MCF 10A (cell line): ENCODE data around the gene ANKS4B. TPM values are rescaled to one million over a fixed set of nuclear protein-coding genes. Genes with fewer than 3 reads are reported as not detected.

Experiments used
- BruUV-seq: library from RNA; stranded (reverse); fragments of 400-500 nt; replicated peaks from 2 replicates; lab custom pipeline; 2021; lab: Mats Ljungman, UMichigan
- CTCF ChIA-PET: fragments of 300-600 bp; sonication (Branson Sonifier 250); formaldehyde crosslinking; extraction: SDS; loops from one replicate; lab custom pipeline; 2021; ENCODE audit warnings: antibody characterized with exemption, inconsistent platforms; lab: Yijun Ruan, JAX
- POLR2A ChIA-PET: fragments of 300-600, 350-650 bp; sonication (Branson Sonifier 250); formaldehyde crosslinking; extraction: SDS; loops from one replicate; lab custom pipeline; 2020; ENCODE audit warnings: antibody characterized with exemption, inconsistent platforms; lab: Yijun Ruan, JAX
- DNase-seq: peaks from one replicate; pipeline ENCODE4 v3.0.0-alpha.2; 2018; ENCODE audit not compliant: unreplicated experiment
- H3K27ac Mint-ChIP-seq: one replicate; pipeline ENCODE4 v1.8.0; 2022; ENCODE audit warnings: mild to moderate bottlenecking, low read depth, mixed read lengths; ENCODE audit not compliant: unreplicated experiment
- H3K27me3 Mint-ChIP-seq: one replicate; pipeline ENCODE4 v1.8.0; 2022; ENCODE audit warnings: mixed read lengths; ENCODE audit not compliant: insufficient read depth, unreplicated experiment
- H3K36me3 Mint-ChIP-seq: one replicate; pipeline ENCODE4 v1.8.0; 2022; ENCODE audit warnings: mild to moderate bottlenecking, moderate library complexity, mixed read lengths; ENCODE audit not compliant: insufficient read depth, unreplicated experiment
- H3K4me1 Mint-ChIP-seq: one replicate; pipeline ENCODE4 v1.8.0; 2022; ENCODE audit warnings: mixed read lengths; ENCODE audit not compliant: insufficient read depth, unreplicated experiment
- H3K4me3 Mint-ChIP-seq: one replicate; pipeline ENCODE4 v1.8.0; 2022; ENCODE audit warnings: mild to moderate bottlenecking, moderate library complexity, mixed read lengths; ENCODE audit not compliant: unreplicated experiment
- H3K9me3 Mint-ChIP-seq: one replicate; pipeline ENCODE4 v1.8.0; 2022; ENCODE audit warnings: mixed read lengths; ENCODE audit not compliant: unreplicated experiment
- CTCF ChIP-seq: fragments of 200-600 bp; IDR thresholded peaks from one replicate; pipeline ENCODE4 v1.8.0; 2022; ENCODE audit warnings: antibody characterized with exemption, mild to moderate bottlenecking; ENCODE audit not compliant: unreplicated experiment
- intact Hi-C: fragments of 100-400 bp; cut with micrococcal nuclease; formaldehyde crosslinking; loops from 2 replicates; pipeline ENCODE4 v1.14.1; 2022
- total RNA-seq: library from RNA; stranded (reverse); gene quantifications from 2 replicates; pipeline ENCODE4 v1.2.3, GENCODE V29; 2022

The ANKS4B gene
- total RNA-seq, 1 experiment from 2014 or later = not detected

GRCh38 chr16:21264571-21265036 is 31.1 kb downstream of the ANKS4B start:
- ChIA-PET CTCF (interaction anchor here (3.8 kb wide), 1 partner anchor 14 kb away, joined by 23 read pairs; the partner anchor contains the start of gene CRYM), POLR2A (no interaction called here)
- no peak for DNase-seq
- peaks cover 7% of the 10 kb centered on the region for H3K27me3 Mint-ChIP-seq
- H3K27ac Mint-ChIP-seq = no peak overlapping the region
- H3K4me1 Mint-ChIP-seq = peaks cover 6% of the 10 kb centered on the region
- no peak overlapping the region for H3K4me3 Mint-ChIP-seq
- BruUV-seq = no TSS peak
- H3K9me3 Mint-ChIP-seq = no peaks in the 10 kb centered on the region
- TF ChIP-seq CTCF = no peak
- intact Hi-C loops = no loop called here
- H3K36me3 Mint-ChIP-seq = no peaks in the 10 kb centered on the region

GRCh38 chr16:21265104-21265837 is 31.8 kb downstream of the ANKS4B start:
- BruUV-seq = no TSS peak
- ChIA-PET POLR2A (no interaction called here), CTCF (interaction anchor here (3.8 kb wide), 1 partner anchor 13 kb away, joined by 23 read pairs; the partner anchor contains the start of gene CRYM)
- peak; percentile 9 for DNase-seq
- H3K27me3 Mint-ChIP-seq = peaks cover 9% of the 10 kb centered on the region
- intact Hi-C loops = no loop called here
- H3K4me1 Mint-ChIP-seq = peaks cover 6% of the 10 kb centered on the region
- no peak overlapping the region for H3K27ac Mint-ChIP-seq
- no peaks in the 10 kb centered on the region for H3K36me3 Mint-ChIP-seq
- H3K9me3 Mint-ChIP-seq = no peaks in the 10 kb centered on the region
- TF ChIP-seq CTCF = no peak
- no peak overlapping the region for H3K4me3 Mint-ChIP-seq

GRCh38 chr16:21267298-21267697 is 33.8 kb downstream of the ANKS4B start:
- intact Hi-C loops = no loop called here
- CTCF ChIA-PET = interaction anchor here (0.6 kb wide), 1 partner anchor 63 kb away, joined by 5 read pairs; no protein-coding TSS in a partner anchor
- TF ChIP-seq CTCF = no peak
- no peak for DNase-seq
- Mint-ChIP-seq H3K36me3 (no peaks in the 10 kb centered on the region), H3K9me3 (no peaks in the 10 kb centered on the region), H3K4me1 (no peaks in the 10 kb centered on the region), H3K4me3 (no peak overlapping the region), H3K27me3 (peaks cover 23% of the 10 kb centered on the region), H3K27ac (no peak overlapping the region)
- BruUV-seq = no TSS peak
- POLR2A ChIA-PET = no interaction called here

- Mint-ChIP-seq H3K4me1 (no peaks in the 10 kb centered on the region), H3K27me3 (peaks cover 25% of the 10 kb centered on the region), H3K9me3 (no peaks in the 10 kb centered on the region), H3K4me3 (no peak overlapping the region), H3K27ac (no peak overlapping the region), H3K36me3 (no peaks in the 10 kb centered on the region)
- no peak for DNase-seq
- no TSS peak for BruUV-seq
- CTCF ChIA-PET = no interaction called here
- POLR2A ChIA-PET = interaction anchor here (0.7 to 1.0 kb wide), 2 partner anchors 13 to 509 kb away, joined by 3 to 4 read pairs; no protein-coding TSS in a partner anchor
- intact Hi-C loops = no loop called here
- TF ChIP-seq CTCF = no peak
Measured at GRCh38 chr16:21268236-21268635, 34.7 kb downstream of the ANKS4B start.
